ENCODE data around the gene RFNG. TPM values are rescaled to one million over a fixed set of nuclear protein-coding genes. Genes with fewer than 3 reads are reported as not detected.

RFNG gene
- total RNA-seq, 1 experiment from 2014 or later: 43.4 TPM

DNA sequence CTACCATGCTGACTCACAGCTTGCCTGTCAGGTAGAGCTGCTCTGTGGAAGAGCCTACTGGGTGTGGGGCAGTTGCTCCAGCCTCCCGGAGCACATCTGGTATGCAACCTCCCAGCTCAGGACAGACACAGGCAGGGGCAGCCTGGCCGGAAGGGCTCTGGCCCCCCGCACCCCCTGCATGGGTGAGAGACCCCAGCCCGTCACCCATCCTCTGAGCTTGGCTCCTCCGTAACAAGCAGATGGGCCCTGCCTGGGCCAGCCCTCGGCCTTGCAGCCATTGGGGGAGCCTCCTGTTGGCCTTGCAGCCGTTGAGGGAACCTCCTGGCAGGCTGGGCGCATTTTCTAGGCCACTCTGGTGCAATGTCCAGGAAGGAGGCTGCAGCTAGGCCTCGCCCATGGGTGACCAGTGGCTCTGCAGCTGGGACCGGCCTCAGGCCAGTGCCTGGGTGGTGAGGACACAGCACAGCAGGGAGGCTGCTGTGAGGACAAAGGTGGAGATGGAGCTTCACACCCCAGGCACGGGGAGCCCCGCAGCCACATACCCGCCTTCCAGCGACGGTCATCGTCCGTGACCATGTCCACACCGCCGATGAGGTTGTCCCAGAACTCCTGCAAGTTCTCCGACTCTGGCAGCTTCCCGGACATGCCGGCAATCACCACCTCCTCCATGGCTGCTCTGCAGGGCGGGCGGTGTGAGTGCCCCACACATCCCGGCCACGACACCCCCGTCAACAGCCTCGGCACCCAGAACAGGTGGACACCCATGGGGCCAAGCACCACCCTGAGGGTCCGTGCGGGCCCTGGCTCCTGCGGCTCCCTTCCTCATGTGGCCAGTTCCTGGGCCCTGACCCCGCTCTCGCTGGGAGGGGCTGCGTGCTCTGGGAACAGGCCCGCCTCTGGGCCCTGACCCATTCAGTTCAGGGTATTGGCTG, 44.4 kb upstream of the RFNG start:
- no peaks in the 10 kb centered on the region for H3K27me3 ChIP-seq (ENCODE audit: control insufficient read depth, insufficient read depth, low read length)
- H3K4me1 ChIP-seq (ENCODE audit: control insufficient read depth, insufficient read depth, low read length): peaks cover 37% of the 10 kb centered on the region
- in situ Hi-C loops (cut with HindIII; ENCODE audit: low pct_unique_long_range_greater_than_20kb, low sequenced_read_pairs) (no loop called here), intact Hi-C loops (cut with micrococcal nuclease; ENCODE audit: unreplicated experiment) (no loop called here)
- no peak for DNase-seq (ENCODE audit: low read depth, low spot score)
- peaks cover 37% of the 10 kb centered on the region for H3K36me3 ChIP-seq (ENCODE audit: control insufficient read depth, insufficient read depth, low read length)
- no peak for ATAC-seq
- H3K4me3 ChIP-seq (ENCODE audit: low read depth in 2 of 2, low read length in 2 of 2): peak overlapping the region; percentile 86 to 88
- peak overlapping the region; percentile 86 for H3K27ac ChIP-seq (ENCODE audit: low read length)
- TF ChIP-seq CTCF (IDR thresholded peaks at IDR 0.05) (no peak), REST (IDR thresholded peaks at IDR 0.05; ENCODE audit: insufficient read depth in 1 of 2, low read depth in 2 of 2, low read length in 1 of 2) (no peak), SIN3A (IDR thresholded peaks at IDR 0.05; ENCODE audit: borderline replicate concordance, insufficient read depth, low read depth, low read length) (0 out of 2 replicates have a peak, but pooled peaks have one; percentile 10), POLR2AphosphoS5 (IDR thresholded peaks at IDR 0.05; ENCODE audit: low read depth, low read length) (peak; percentile 0; the same call in 1 of the 2 replicates)
- H3K9me3 ChIP-seq (ENCODE audit: control insufficient read depth, insufficient read depth, low read depth, low read length): no peaks in the 10 kb centered on the region
- TSS peak; percentile 52 for BruUV-seq (replicated peaks)
- ChIA-PET CTCF (no interaction called here), POLR2A (no interaction called here)

DNA sequence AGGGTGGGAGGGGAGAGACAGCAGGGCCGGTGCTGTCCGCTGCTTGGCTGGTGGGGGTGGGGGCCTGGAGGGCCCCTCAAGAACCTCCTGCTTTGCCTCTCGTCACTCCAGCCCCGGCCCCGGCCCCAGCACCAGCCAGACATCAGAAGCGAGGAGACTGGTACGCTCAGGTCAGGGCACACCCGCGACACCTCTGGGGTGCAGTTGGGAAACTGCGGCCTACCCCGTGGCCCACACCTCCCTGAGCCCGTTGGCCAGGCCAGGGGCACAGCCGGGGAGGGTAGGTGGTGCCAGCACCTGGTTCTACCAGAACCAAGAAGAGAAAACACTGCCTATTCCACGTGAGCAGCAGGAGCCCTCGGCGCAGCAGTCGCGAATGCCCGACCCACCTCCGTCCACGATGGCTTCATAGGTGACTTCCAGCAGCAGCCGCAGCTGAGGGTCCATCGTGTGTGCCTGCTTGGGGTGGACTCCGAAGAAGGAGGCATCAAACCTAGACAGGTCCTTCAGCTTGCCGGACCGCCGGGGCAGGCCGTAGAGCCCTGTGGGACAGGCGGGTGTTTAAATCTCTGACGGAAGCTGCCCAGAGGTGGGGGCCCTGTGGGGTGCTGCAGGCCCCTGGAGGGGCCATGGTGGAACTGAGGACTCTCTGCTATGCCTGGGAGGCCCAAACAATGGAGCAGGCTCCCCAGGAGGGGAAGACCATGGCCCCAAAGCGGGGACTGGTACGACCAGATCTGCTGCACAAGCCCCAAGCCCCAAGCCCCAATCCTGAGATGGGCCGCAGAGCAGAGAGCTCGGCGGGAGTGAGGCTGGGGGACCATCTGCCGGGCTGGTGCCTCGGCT, 43.5 kb upstream of the RFNG start:
- H3K36me3 ChIP-seq (ENCODE audit: control insufficient read depth, insufficient read depth, low read length): peaks cover 38% of the 10 kb centered on the region
- peaks cover 28% of the 10 kb centered on the region for H3K4me1 ChIP-seq (ENCODE audit: control insufficient read depth, insufficient read depth, low read length)
- ChIA-PET POLR2A (no interaction called here), CTCF (no interaction called here)
- no peak for DNase-seq (ENCODE audit: low read depth, low spot score)
- peak overlapping the region; percentile 86 to 88 for H3K4me3 ChIP-seq (ENCODE audit: low read depth in 2 of 2, low read length in 2 of 2)
- peak overlapping the region; percentile 86 for H3K27ac ChIP-seq (ENCODE audit: low read length)
- H3K27me3 ChIP-seq (ENCODE audit: control insufficient read depth, insufficient read depth, low read length): no peaks in the 10 kb centered on the region
- no peak for TF ChIP-seq REST (IDR thresholded peaks at IDR 0.05; ENCODE audit: insufficient read depth in 1 of 2, low read depth in 2 of 2, low read length in 1 of 2)
- peak; percentile 13; the same call in 1 of the 2 replicates for TF ChIP-seq POLR2AphosphoS5 (IDR thresholded peaks at IDR 0.05; ENCODE audit: low read depth, low read length)
- BruUV-seq (replicated peaks): no TSS peak
- H3K9me3 ChIP-seq (ENCODE audit: control insufficient read depth, insufficient read depth, low read depth, low read length): no peaks in the 10 kb centered on the region
- no peak for ATAC-seq
- in situ Hi-C loops (cut with HindIII; ENCODE audit: low pct_unique_long_range_greater_than_20kb, low sequenced_read_pairs): no loop called here
- intact Hi-C loops (cut with micrococcal nuclease; ENCODE audit: unreplicated experiment): no loop called here

Data from Panc1 (cell line).